ENCODE results near the gene CLDN7. TPM values are rescaled to one million over a fixed set of nuclear protein-coding genes. Genes with fewer than 3 reads are reported as not detected.

Gene CLDN7
- total RNA-seq, 1 donor from 2014 or later = 10.5 TPM

GRCh38 chr17:7219812-7220592 lies 42.3 kb downstream of the CLDN7 start, which contains the start of the genes ACADVL and DLG4:
TSS of gene ACADVL (plus strand) at chr17:7219938. CDS start at chr17:7219985, 47 bp downstream.
TSS of gene DLG4 (minus strand) at chr17:7219836.
- Histone ChIP-seq H3K27ac (ENCODE audit: low read depth, low read length) (peak within 1 kb of the TSS; percentile 80), H3K9ac (ENCODE audit: low read length) (peak within 1 kb of the TSS; percentile 93), H3K9me3 (ENCODE audit: insufficient read depth, low read depth, low read length) (no peaks in the 10 kb centered on the region), H3K4me1 (ENCODE audit: insufficient read depth, low read length) (peaks cover 37% of the 10 kb centered on the region), H3K4me3 (ENCODE audit: insufficient read depth, low read depth, low read length) (peak within 1 kb of the TSS; percentile 73), H4K20me1 (ENCODE audit: insufficient read depth, low read length) (peaks cover 59% of the 10 kb centered on the region), H3K36me3 (ENCODE audit: insufficient read depth, low read length) (peaks cover 13% of the 10 kb centered on the region), H3K27me3 (ENCODE audit: insufficient read depth, low read length) (no peaks in the 10 kb centered on the region), H3K4me2 (ENCODE audit: low read length) (peak within 1 kb of the TSS; percentile 92), H3K79me2 (ENCODE audit: insufficient read depth, low read length) (peaks cover 50% of the 10 kb centered on the region), H2AFZ (ENCODE audit: low read depth, low read length) (peak within 1 kb of the TSS; percentile 36)
- Mint-ChIP-seq H3K27ac (ENCODE audit: unreplicated experiment) (peak within 1 kb of the TSS; percentile 98), H3K4me1 (ENCODE audit: low read depth, unreplicated experiment) (peaks cover 29% of the 10 kb centered on the region), H3K9me3 (ENCODE audit: unreplicated experiment) (no peaks in the 10 kb centered on the region), H3K4me3 (ENCODE audit: unreplicated experiment) (peak within 1 kb of the TSS; percentile 96), H3K36me3 (ENCODE audit: low read depth, unreplicated experiment) (peaks cover 20% of the 10 kb centered on the region), H3K27me3 (ENCODE audit: low read depth, unreplicated experiment) (no peaks in the 10 kb centered on the region)
- FAIRE-seq = no peak
- DNase-seq (ENCODE audit: low read depth) = peak; percentile 78
- TF ChIP-seq EZH2 (IDR thresholded peaks at IDR 0.05; ENCODE audit: insufficient read depth, low read length) = no peak
- no peak for TF ChIP-seq CTCF (IDR thresholded peaks at IDR 0.05; ENCODE audit: insufficient read depth, low read depth, low read length)

- H3K4me2 ChIP-seq (ENCODE audit: low read length) = peak overlapping the region; percentile 92
- H3K4me1 ChIP-seq (ENCODE audit: insufficient read depth, low read length) = peaks cover 38% of the 10 kb centered on the region
- peaks cover 13% of the 10 kb centered on the region for H3K36me3 ChIP-seq (ENCODE audit: insufficient read depth, low read length)
- DNase-seq (ENCODE audit: low read depth) = no peak
- H3K9ac ChIP-seq (ENCODE audit: low read length) = peak overlapping the region; percentile 93
- peak overlapping the region; percentile 96 for H3K4me3 Mint-ChIP-seq (ENCODE audit: unreplicated experiment)
- H3K27ac ChIP-seq (ENCODE audit: low read depth, low read length) = peak overlapping the region; percentile 80
- no peak for FAIRE-seq
- no peaks in the 10 kb centered on the region for H3K9me3 ChIP-seq (ENCODE audit: insufficient read depth, low read depth, low read length)
- TF ChIP-seq CTCF (IDR thresholded peaks at IDR 0.05; ENCODE audit: insufficient read depth, low read depth, low read length) = no peak
- TF ChIP-seq EZH2 (IDR thresholded peaks at IDR 0.05; ENCODE audit: insufficient read depth, low read length) = no peak
- H3K27ac Mint-ChIP-seq (ENCODE audit: unreplicated experiment) = peak overlapping the region; percentile 98
- H3K79me2 ChIP-seq (ENCODE audit: insufficient read depth, low read length) = peaks cover 51% of the 10 kb centered on the region
- H2AFZ ChIP-seq (ENCODE audit: low read depth, low read length) = peak overlapping the region; percentile 36
- peaks cover 17% of the 10 kb centered on the region for H3K36me3 Mint-ChIP-seq (ENCODE audit: low read depth, unreplicated experiment)
- H3K4me1 Mint-ChIP-seq (ENCODE audit: low read depth, unreplicated experiment) = peaks cover 29% of the 10 kb centered on the region
- no peaks in the 10 kb centered on the region for H3K27me3 ChIP-seq (ENCODE audit: insufficient read depth, low read length)
- peak overlapping the region; percentile 73 for H3K4me3 ChIP-seq (ENCODE audit: insufficient read depth, low read depth, low read length)
- H3K9me3 Mint-ChIP-seq (ENCODE audit: unreplicated experiment) = no peaks in the 10 kb centered on the region
- H4K20me1 ChIP-seq (ENCODE audit: insufficient read depth, low read length) = peaks cover 61% of the 10 kb centered on the region
- no peaks in the 10 kb centered on the region for H3K27me3 Mint-ChIP-seq (ENCODE audit: low read depth, unreplicated experiment)
Observed at GRCh38 chr17:7219229-7219811, 43.0 kb downstream of the CLDN7 start.
